CD8-positive, alpha-beta memory T cell (primary cell): ENCODE results near the gene CCDC106. TPM values are rescaled to one million over a fixed set of nuclear protein-coding genes. Genes with fewer than 3 reads are reported as not detected.
A peak's percentile ranks its signal among the peaks of the same experiment; 100 is the strongest.

Experiments
- CTCF ChIA-PET: fragments of 350-600 bp; sonication (Branson Sonifier 250); formaldehyde crosslinking; loops from one replicate; lab custom pipeline; 2021; ENCODE audit warnings: antibody characterized with exemption; lab: Charles Lee
- POLR2A ChIA-PET: fragments of 350-600 bp; sonication (Branson Sonifier 250); formaldehyde crosslinking; loops from one replicate; lab custom pipeline; 2021; ENCODE audit warnings: antibody characterized with exemption; lab: Charles Lee
- DNase-seq, 5 donors: peaks; one replicate each; pipeline versions ENCODE4 v3.0.0 to v3.0.0-alpha.2; 2020 to 2022; ENCODE audit warnings: mixed read lengths in 1 of 5
- H3K27ac ChIP-seq: one replicate; pipeline ENCODE4 v1.7.0; 2013; ENCODE audit warnings: low read depth, mild to moderate bottlenecking, low read length, moderate library complexity
- H3K27me3 ChIP-seq: 2 replicates; pipeline ENCODE4 v1.7.0; 2013; ENCODE audit warnings: low read length, mild to moderate bottlenecking; ENCODE audit not compliant: insufficient read depth, poor library complexity, severe bottlenecking
- H3K36me3 ChIP-seq: 2 replicates; pipeline ENCODE4 v1.7.0; 2013; ENCODE audit warnings: mild to moderate bottlenecking, low read length, moderate library complexity; ENCODE audit not compliant: insufficient read depth
- H3K4me1 ChIP-seq: 2 replicates; pipeline ENCODE4 v1.7.0; 2013; ENCODE audit warnings: mild to moderate bottlenecking, low read length, moderate library complexity; ENCODE audit not compliant: insufficient read depth
- H3K4me3 ChIP-seq: 2 replicates; pipeline ENCODE4 v1.7.0; 2013; ENCODE audit warnings: mild to moderate bottlenecking, low read length
- H3K9me3 ChIP-seq: 2 replicates; pipeline ENCODE4 v1.7.0; 2013; ENCODE audit warnings: mild to moderate bottlenecking, low read length
- H3K27ac Mint-ChIP-seq, 8 donors: one replicate each; pipeline ENCODE4 v1.8.0; 2020 to 2021; ENCODE audit warnings: mixed read lengths in 8 of 8, mild to moderate bottlenecking in 6 of 8, inconsistent platforms in 3 of 8, moderate library complexity in 3 of 8
- H3K27me3 Mint-ChIP-seq, 2 donors: one replicate each; pipeline ENCODE4 v1.8.0; 2020 to 2021; ENCODE audit warnings: mixed read lengths in 2 of 2, mild to moderate bottlenecking in 1 of 2, moderate library complexity in 1 of 2
- H3K36me3 Mint-ChIP-seq, 3 donors: one replicate each; pipeline ENCODE4 v1.8.0; 2020 to 2021; ENCODE audit warnings: mixed read lengths in 3 of 3, inconsistent platforms in 1 of 3, mild to moderate bottlenecking in 1 of 3
- H3K4me1 Mint-ChIP-seq, 3 donors: one replicate each; pipeline ENCODE4 v1.8.0; 2020 to 2021; ENCODE audit warnings: mixed read lengths in 3 of 3, inconsistent platforms in 1 of 3, mild to moderate bottlenecking in 1 of 3
- H3K4me3 Mint-ChIP-seq, 7 donors: one replicate each; pipeline ENCODE4 v1.8.0; 2020 to 2021; ENCODE audit warnings: mixed read lengths in 7 of 7, mild to moderate bottlenecking in 6 of 7, moderate library complexity in 4 of 7, inconsistent platforms in 2 of 7
- H3K9me3 Mint-ChIP-seq, 5 donors: one replicate each; pipeline ENCODE4 v1.8.0; 2020 to 2022; ENCODE audit warnings: mixed read lengths in 5 of 5, mild to moderate bottlenecking in 3 of 5, moderate library complexity in 2 of 5, inconsistent platforms in 1 of 5
- polyA plus RNA-seq: library from polyadenylated mRNA; unstranded; fragments of 300-500 nt; fragmentation: Illumina TruSeq; gene quantifications from one replicate; pipeline ENCODE4 v1.2.3, GENCODE V29; 2021
- total RNA-seq, 2 experiments: library from RNA; stranded (reverse); gene quantifications; one replicate each; pipeline ENCODE4 v1.2.3, GENCODE V29; 2021

Gene CCDC106
- total and polyA plus RNA-seq, 3 experiments from 2014 or later, result 0.54 to 2.2 (median 2.0) TPM

DNA sequence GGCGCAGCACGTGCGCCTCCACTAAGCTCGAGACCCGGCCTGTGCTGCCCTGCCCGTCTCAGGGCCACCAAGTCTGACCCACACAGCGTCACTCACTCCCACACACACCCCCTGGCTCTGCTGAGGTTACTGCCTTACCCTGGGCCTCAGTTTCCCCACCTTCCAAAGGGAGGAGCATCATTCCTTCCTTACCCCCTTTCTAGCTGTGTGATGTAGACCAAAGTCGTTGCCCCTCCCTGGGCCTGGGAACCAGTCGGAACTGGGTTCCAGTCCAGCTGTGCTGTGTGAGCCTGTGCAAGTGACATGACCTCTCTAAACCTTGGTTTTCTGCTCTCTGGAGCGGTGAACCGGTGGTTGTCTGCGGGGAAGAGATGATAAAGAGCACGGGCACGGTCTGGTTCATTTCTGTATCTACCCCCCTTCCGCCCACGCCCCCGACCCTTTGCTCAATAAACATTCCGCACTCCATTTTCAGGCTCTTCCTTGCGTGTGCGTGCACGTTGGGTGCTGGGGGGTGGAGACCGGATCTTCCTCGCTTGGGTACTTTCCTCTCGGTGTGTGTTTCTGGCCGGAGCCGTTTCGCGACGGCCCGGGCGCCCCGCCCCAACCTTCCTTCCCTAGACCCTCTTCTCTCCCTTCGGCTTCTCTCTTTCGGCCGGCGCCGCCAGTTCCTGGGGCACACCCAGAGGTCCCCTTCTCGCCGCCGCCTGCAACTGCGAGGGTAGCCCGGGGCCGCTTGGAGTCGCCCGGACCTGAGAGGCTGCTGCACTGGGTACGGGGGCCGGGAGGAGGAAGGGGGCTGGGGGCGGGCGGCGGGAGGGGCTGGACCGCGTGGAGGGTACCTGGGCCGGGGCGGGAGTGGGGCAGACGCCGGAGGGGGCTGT lies 4.8 kb upstream of the CCDC106 start, which contains the start of gene ZNF581:
Gene ZNF581, plus strand, starts transcription at position 647 of the 884 bp plus-strand sequence. CDS start 923 bp downstream, outside the sequence.
- Mint-ChIP-seq H3K4me1 (peaks cover 44 to 65% (median 58%) of the 10 kb centered on the region in 3 donors), H3K4me3 (peak within 1 kb of the TSS; percentile 84 to 98 (median 94)), H3K36me3 (peaks cover 3 to 20% (median 3%) of the 10 kb centered on the region in 3 donors), H3K27ac (peak within 1 kb of the TSS; percentile 85 to 98 (median 96)), H3K27me3 (no peaks in the 10 kb centered on the region), H3K9me3 (peaks cover 0 to 3% (median 0%) of the 10 kb centered on the region in 5 donors)
- Histone ChIP-seq H3K27me3 (no peaks in the 10 kb centered on the region), H3K27ac (peak within 1 kb of the TSS; percentile 72), H3K9me3 (no peaks in the 10 kb centered on the region), H3K4me1 (peaks cover 33% of the 10 kb centered on the region), H3K36me3 (peaks cover 4% of the 10 kb centered on the region), H3K4me3 (peak within 1 kb of the TSS; percentile 95)
- ChIA-PET CTCF (interaction anchor here (0.7 to 1.9 kb wide), 5 partner anchors 10 to 23 kb away, joined by 3 to 14 read pairs (median 4); partner anchors contain the start of gene U2AF2), POLR2A (interaction anchor here (0.7 to 2.6 kb wide), 4 partner anchors 10 to 41 kb away, joined by 3 to 23 read pairs (median 8); partner anchors contain the start of genes U2AF2 and ZNF784)
- DNase-seq, result peak; percentile 65 to 84 (median 72)

DNA sequence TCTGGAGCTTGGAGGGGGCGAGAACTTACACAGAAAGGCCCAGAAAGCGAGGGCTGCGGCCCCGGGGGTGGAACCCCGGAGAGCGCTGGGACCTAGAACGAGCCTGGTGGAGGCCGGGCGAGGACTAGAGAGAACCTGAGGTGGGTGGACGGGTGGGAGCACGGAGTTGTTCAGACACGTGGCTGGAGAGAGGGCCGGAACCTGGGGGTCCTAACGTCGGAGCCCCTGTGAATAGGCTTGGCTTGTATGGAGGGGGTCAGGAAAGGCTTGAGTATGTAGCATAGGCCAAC lies 4.2 kb upstream of the CCDC106 start:
- no peaks in the 10 kb centered on the region for H3K27me3 ChIP-seq
- peaks cover 3 to 18% (median 3%) of the 10 kb centered on the region in 3 donors for H3K36me3 Mint-ChIP-seq
- H3K4me1 ChIP-seq, result peaks cover 37% of the 10 kb centered on the region
- H3K27me3 Mint-ChIP-seq, result no peaks in the 10 kb centered on the region
- peaks cover 44 to 65% (median 57%) of the 10 kb centered on the region in 3 donors for H3K4me1 Mint-ChIP-seq
- no peak for DNase-seq
- no peaks in the 10 kb centered on the region for H3K9me3 ChIP-seq
- ChIA-PET CTCF (interaction anchor here (1.1 kb wide), 2 partner anchors 9 to 12 kb away, joined by 3 to 4 read pairs; no protein-coding TSS in a partner anchor), POLR2A (interaction anchor here (2.6 kb wide), 1 partner anchor 11 kb away, joined by 23 read pairs; the partner anchor contains the start of gene U2AF2)
- peak overlapping the region; percentile 81 to 95 (median 90) for H3K27ac Mint-ChIP-seq
- H3K36me3 ChIP-seq, result peaks cover 4% of the 10 kb centered on the region
- H3K27ac ChIP-seq, result peak overlapping the region; percentile 72
- peak overlapping the region; percentile 71 for H3K4me3 ChIP-seq
- H3K4me3 Mint-ChIP-seq, result peak overlapping the region; percentile 84 to 98 (median 87)
- peaks cover 0 to 3% (median 0%) of the 10 kb centered on the region in 5 donors for H3K9me3 Mint-ChIP-seq

DNA sequence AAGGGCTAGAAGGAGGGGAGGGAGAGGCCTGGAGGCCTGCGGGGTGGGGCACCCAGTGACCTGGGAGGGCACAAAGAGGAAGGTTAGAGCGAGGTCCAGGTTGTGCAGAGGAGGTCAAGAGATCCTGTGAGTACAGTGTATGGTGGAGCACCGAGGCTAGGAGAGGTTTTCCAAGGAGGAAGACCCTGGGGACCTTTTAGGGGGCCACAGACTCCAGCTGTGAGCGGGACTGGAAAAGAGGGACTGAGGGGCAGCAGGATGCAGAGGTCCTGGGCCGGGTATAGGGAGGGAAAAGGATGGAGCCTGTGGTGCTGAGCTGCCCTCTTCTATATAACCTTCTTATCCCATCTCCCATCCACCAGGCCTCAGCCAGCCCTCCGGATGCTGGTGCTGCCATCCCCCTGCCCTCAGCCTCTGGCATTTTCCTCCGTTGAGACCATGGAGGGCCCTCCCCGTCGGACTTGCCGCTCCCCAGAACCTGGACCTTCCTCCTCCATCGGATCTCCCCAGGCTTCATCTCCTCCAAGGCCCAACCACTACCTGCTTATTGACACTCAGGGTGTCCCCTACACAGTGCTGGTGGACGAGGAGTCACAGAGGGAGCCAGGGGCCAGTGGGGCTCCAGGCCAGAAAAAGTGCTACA lies 3.7 kb upstream of the CCDC106 start:
- Histone ChIP-seq H3K9me3 (no peaks in the 10 kb centered on the region), H3K4me3 (peak overlapping the region; percentile 71), H3K27me3 (no peaks in the 10 kb centered on the region), H3K4me1 (peaks cover 37% of the 10 kb centered on the region), H3K27ac (peak overlapping the region; percentile 72), H3K36me3 (peaks cover 4% of the 10 kb centered on the region)
- peaks cover 0 to 3% (median 0%) of the 10 kb centered on the region in 5 donors for H3K9me3 Mint-ChIP-seq
- peak overlapping the region; percentile 84 to 98 (median 87) for H3K4me3 Mint-ChIP-seq
- peak overlapping the region; percentile 81 to 95 (median 90) for H3K27ac Mint-ChIP-seq
- ChIA-PET POLR2A (interaction anchor here (2.0 to 2.6 kb wide), 2 partner anchors 10 kb away, joined by 6 to 23 read pairs; partner anchors contain the start of gene U2AF2), CTCF (interaction anchor here (1.1 kb wide), 3 partner anchors 9 to 13 kb away, joined by 3 to 4 read pairs (median 4); no protein-coding TSS in a partner anchor)
- no peaks in the 10 kb centered on the region for H3K27me3 Mint-ChIP-seq
- H3K36me3 Mint-ChIP-seq, result peaks cover 0 to 15% (median 0%) of the 10 kb centered on the region in 3 donors
- H3K4me1 Mint-ChIP-seq, result peaks cover 40 to 62% (median 52%) of the 10 kb centered on the region in 3 donors
- no peak for DNase-seq

- peak overlapping the region; percentile 84 to 98 (median 90) for H3K4me3 Mint-ChIP-seq
- H3K4me1 Mint-ChIP-seq, result peaks cover 39 to 63% (median 49%) of the 10 kb centered on the region in 3 donors
- peaks cover 4% of the 10 kb centered on the region for H3K36me3 ChIP-seq
- DNase-seq, result no peak
- ChIA-PET POLR2A (interaction anchor here (2.0 kb wide), 1 partner anchor 10 kb away, joined by 6 read pairs; the partner anchor contains the start of gene U2AF2), CTCF (interaction anchor here (1.1 to 3.9 kb wide), 4 partner anchors 8 to 13 kb away, joined by 3 to 18 read pairs (median 4); no protein-coding TSS in a partner anchor)
- H3K27ac ChIP-seq, result peak overlapping the region; percentile 72
- no peaks in the 10 kb centered on the region for H3K27me3 ChIP-seq
- peak overlapping the region in 1 of 8 donors; percentile 85 for H3K27ac Mint-ChIP-seq
- no peaks in the 10 kb centered on the region for H3K9me3 ChIP-seq
- H3K9me3 Mint-ChIP-seq, result peaks cover 0 to 3% (median 0%) of the 10 kb centered on the region in 5 donors
- H3K4me3 ChIP-seq, result no peak overlapping the region
- H3K4me1 ChIP-seq, result peaks cover 37% of the 10 kb centered on the region
- H3K27me3 Mint-ChIP-seq, result no peaks in the 10 kb centered on the region
- peaks cover 0 to 15% (median 0%) of the 10 kb centered on the region in 3 donors for H3K36me3 Mint-ChIP-seq
Observed at GRCh38 chr19:55644842-55645511, 3.0 kb upstream of the CCDC106 start.

- Mint-ChIP-seq H3K9me3 (peaks cover 0 to 3% (median 0%) of the 10 kb centered on the region in 5 donors), H3K4me1 (peaks cover 36 to 61% (median 44%) of the 10 kb centered on the region in 3 donors), H3K36me3 (peaks cover 0 to 15% (median 0%) of the 10 kb centered on the region in 3 donors), H3K27me3 (no peaks in the 10 kb centered on the region), H3K27ac (peak overlapping the region in 3 of 8 donors; percentile 50 to 82 (median 66)), H3K4me3 (peak overlapping the region in 6 of 7 donors; percentile 52 to 90 (median 63))
- H3K9me3 ChIP-seq, result no peaks in the 10 kb centered on the region
- H3K4me3 ChIP-seq, result no peak overlapping the region
- H3K36me3 ChIP-seq, result peaks cover 4% of the 10 kb centered on the region
- no peak for DNase-seq
- CTCF ChIA-PET, result interaction anchor here (1.1 to 3.9 kb wide), 2 partner anchors 8 to 9 kb away, joined by 4 to 18 read pairs; no protein-coding TSS in a partner anchor
- peaks cover 34% of the 10 kb centered on the region for H3K4me1 ChIP-seq
- POLR2A ChIA-PET, result interaction anchor here (2.0 kb wide), 1 partner anchor 9 kb away, joined by 6 read pairs; the partner anchor contains the start of gene U2AF2
- no peak overlapping the region for H3K27ac ChIP-seq
- H3K27me3 ChIP-seq, result no peaks in the 10 kb centered on the region
Observed at GRCh38 chr19:55645512-55645881, 2.5 kb upstream of the CCDC106 start.

DNA sequence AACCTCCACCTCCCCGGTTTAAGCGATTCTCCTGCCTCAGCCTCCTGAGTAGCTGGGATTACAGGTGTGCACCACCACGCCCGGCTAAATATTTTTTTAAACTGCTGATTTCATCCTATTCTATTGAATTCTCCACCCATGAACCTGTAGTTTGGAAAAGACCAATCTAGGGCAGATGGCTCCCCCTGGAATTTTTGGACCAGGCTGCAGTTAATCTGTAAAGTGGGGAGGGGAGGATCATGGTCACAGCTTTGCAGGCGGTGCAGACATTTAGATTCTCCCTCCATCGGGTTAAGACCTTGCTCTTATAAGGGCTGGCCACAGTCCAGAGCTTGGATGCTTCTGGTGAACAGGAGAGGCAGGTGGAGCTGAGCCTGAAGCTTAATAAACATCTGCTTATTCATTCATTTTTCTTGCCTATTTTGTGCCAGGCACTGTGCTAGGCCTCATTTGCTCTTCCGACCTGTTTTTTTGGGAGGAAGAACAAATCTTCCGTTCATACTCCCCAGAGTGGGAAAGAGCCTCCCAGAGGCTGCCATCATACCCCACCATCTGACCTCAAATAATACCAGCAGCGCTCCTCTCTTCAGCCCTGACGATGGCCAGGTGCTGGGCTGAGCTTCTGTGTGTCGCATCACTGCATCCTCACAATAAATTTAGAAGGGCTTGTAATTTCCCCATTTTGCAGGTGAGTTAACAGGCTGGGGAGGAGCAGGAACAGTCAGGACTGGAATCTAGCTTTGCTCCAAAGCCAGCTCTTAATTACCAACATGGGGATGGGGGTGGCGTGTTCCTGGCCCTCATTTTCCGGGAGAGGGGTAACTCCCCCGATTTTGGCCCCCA lies 902 bp upstream of the CCDC106 start:
- Mint-ChIP-seq H3K9me3 (peaks cover 0 to 5% (median 0%) of the 10 kb centered on the region in 5 donors), H3K27ac (peak overlapping the region in 4 of 8 donors; percentile 63 to 86 (median 74)), H3K36me3 (peaks cover 0 to 13% (median 0%) of the 10 kb centered on the region in 3 donors), H3K4me1 (peaks cover 27 to 50% (median 34%) of the 10 kb centered on the region in 3 donors), H3K4me3 (peak overlapping the region; percentile 54 to 86 (median 70)), H3K27me3 (no peaks in the 10 kb centered on the region)
- H3K36me3 ChIP-seq, result peaks cover 4% of the 10 kb centered on the region
- DNase-seq, result no peak
- ChIA-PET CTCF (interaction anchor here (1.2 to 3.9 kb wide), 3 partner anchors 10 to 143 kb away, joined by 3 to 26 read pairs (median 18); no protein-coding TSS in a partner anchor), POLR2A (interaction anchor here (0.6 to 3.0 kb wide), 5 partner anchors 12 to 170 kb away, joined by 3 to 12 read pairs (median 3); partner anchors contain the start of gene ZNF784)
- peak overlapping the region; percentile 69 for H3K27ac ChIP-seq
- H3K4me3 ChIP-seq, result peak overlapping the region; percentile 63
- no peaks in the 10 kb centered on the region for H3K9me3 ChIP-seq
- H3K27me3 ChIP-seq, result no peaks in the 10 kb centered on the region
- peaks cover 29% of the 10 kb centered on the region for H3K4me1 ChIP-seq
